ENCODE measurements around the gene ODAD4. TPM values are rescaled to one million over a fixed set of nuclear protein-coding genes. Genes with fewer than 3 reads are reported as not detected.

Gene ODAD4
- polyA plus RNA-seq, 1 of the 3 experiments (the other 2 are of a cell fraction): 1.1 TPM

- Histone ChIP-seq H3K9me3 (no peaks in the 10 kb centered on the region), H3K27ac (ENCODE audit: low read depth in 2 of 2, low read length in 1 of 2) (no peak overlapping the region), H3K4me1 (ENCODE audit: control insufficient read depth in 1 of 2, insufficient read depth in 2 of 2, low read depth in 1 of 2, low read length in 1 of 2) (peaks cover 6 to 8% of the 10 kb centered on the region in 2 experiments; a peak in 2 of 4 replicates), H3K27me3 (ENCODE audit: insufficient read depth) (no peaks in the 10 kb centered on the region), H3K4me3 (ENCODE audit: low read depth in 2 of 2, low read length in 1 of 2) (no peak overlapping the region), H3K4me2 (no peak overlapping the region), H2AFZ (ENCODE audit: low read depth) (no peak overlapping the region), H3K9me2 (no peaks in the 10 kb centered on the region), H3F3A (replicated peaks; ENCODE audit: insufficient read depth) (no peaks in the 10 kb centered on the region), H3K9ac (no peak overlapping the region), H3K79me2 (ENCODE audit: insufficient read depth) (peaks cover 68% of the 10 kb centered on the region), H3K36me3 (replicated peaks in 1 of 2; ENCODE audit: control insufficient read depth in 1 of 2, insufficient read depth in 2 of 2, low read length in 1 of 2) (peaks cover 37 to 44% of the 10 kb centered on the region in 2 experiments), H4K20me1 (ENCODE audit: insufficient read depth) (peaks cover 48% of the 10 kb centered on the region)
- no peak for DNase-seq
- WGBS (ENCODE audit: low lambda C conversion rate): 98% methylated on average over 2 of the region's 2 CpGs
- CTCF ChIA-PET: no interaction called here
- POLR2A ChIA-PET: no interaction called here
- no peak for TF ChIP-seq PBX3 (IDR thresholded peaks at IDR 0.05)
- TF ChIP-seq ZBTB33 (IDR thresholded peaks at IDR 0.05; ENCODE audit: borderline replicate concordance, low read depth): no peak
- no peak for TF ChIP-seq MXI1 (IDR thresholded peaks at IDR 0.05; ENCODE audit: low read depth, low read length)
- TF ChIP-seq MAX (IDR thresholded peaks at IDR 0.05; ENCODE audit: low read depth): no peak
- no peak for TF ChIP-seq NFIC (IDR thresholded peaks at IDR 0.05; ENCODE audit: borderline replicate concordance)
- no peak for TF ChIP-seq ELF1 (IDR thresholded peaks at IDR 0.05)
- no peak for TF ChIP-seq SIN3A (IDR thresholded peaks at IDR 0.05; ENCODE audit: borderline replicate concordance, low read depth, low read length)
- no peak for TF ChIP-seq POLR2AphosphoS5 (IDR thresholded peaks at IDR 0.05; ENCODE audit: low read depth, low read length)
- no peak for TF ChIP-seq CHD2 (IDR thresholded peaks at IDR 0.05; ENCODE audit: low read length, partially characterized antibody)
- no peak for TF ChIP-seq FOXJ3 (CRISPR knock-in tag; IDR thresholded peaks at IDR 0.05)
- TF ChIP-seq EZH2phosphoT487 (IDR thresholded peaks at IDR 0.05; ENCODE audit: borderline replicate concordance, low read depth): no peak
- no peak for TF ChIP-seq TAF1 (IDR thresholded peaks at IDR 0.05; ENCODE audit: borderline replicate concordance, low read depth, low read length)
Measured at GRCh38 chr17:42001729-42002128, 71.3 kb downstream of the ODAD4 start.

GRCh38 chr17:42002175-42002791, 71.9 kb downstream of the ODAD4 start:
- Histone ChIP-seq H3K9me3 (no peaks in the 10 kb centered on the region), H3K79me2 (ENCODE audit: insufficient read depth) (peaks cover 73% of the 10 kb centered on the region), H2AFZ (ENCODE audit: low read depth) (no peak overlapping the region), H3K27me3 (ENCODE audit: insufficient read depth) (no peaks in the 10 kb centered on the region), H3K27ac (ENCODE audit: low read depth in 2 of 2, low read length in 1 of 2) (peak overlapping the region in 1 of 2 experiments; percentile 9; a peak in 2 of 4 replicates), H3K4me3 (ENCODE audit: low read depth in 2 of 2, low read length in 1 of 2) (no peak overlapping the region), H3K4me1 (ENCODE audit: control insufficient read depth in 1 of 2, insufficient read depth in 2 of 2, low read depth in 1 of 2, low read length in 1 of 2) (peaks cover 6 to 8% of the 10 kb centered on the region in 2 experiments; a peak in 2 of 4 replicates), H3F3A (replicated peaks; ENCODE audit: insufficient read depth) (no peaks in the 10 kb centered on the region), H3K4me2 (no peak overlapping the region), H3K36me3 (replicated peaks in 1 of 2; ENCODE audit: control insufficient read depth in 1 of 2, insufficient read depth in 2 of 2, low read length in 1 of 2) (peaks cover 32 to 39% of the 10 kb centered on the region in 2 experiments), H3K9ac (no peak overlapping the region; the same call in 1 of the 2 replicates), H3K9me2 (no peaks in the 10 kb centered on the region), H4K20me1 (ENCODE audit: insufficient read depth) (peaks cover 54% of the 10 kb centered on the region)
- no peak for DNase-seq
- POLR2A ChIA-PET: no interaction called here
- WGBS (ENCODE audit: low lambda C conversion rate): 80% methylated on average over 7 of the region's 7 CpGs
- CTCF ChIA-PET: interaction anchor here (0.8 to 1.4 kb wide), 4 partner anchors 11 to 43 kb away, joined by 3 to 4 read pairs (median 4); no protein-coding TSS in a partner anchor
- TF ChIP-seq EP300 (IDR thresholded peaks at IDR 0.05; ENCODE audit: borderline replicate concordance in 1 of 2, low read depth in 1 of 2, low read length in 1 of 2): no peak
- TF ChIP-seq FOXJ3 (CRISPR knock-in tag; IDR thresholded peaks at IDR 0.05): no peak
- no peak for TF ChIP-seq REST (IDR thresholded peaks at IDR 0.05; ENCODE audit: low read depth, low read length)
- TF ChIP-seq FOXM1 (IDR thresholded peaks at IDR 0.05; ENCODE audit: low read depth): no peak
- TF ChIP-seq NRF1 (IDR thresholded peaks at IDR 0.05; ENCODE audit: low read depth, low read length): no peak
- no peak for TF ChIP-seq PBX3 (IDR thresholded peaks at IDR 0.05)
- no peak for TF ChIP-seq RXRA (IDR thresholded peaks at IDR 0.05; ENCODE audit: borderline replicate concordance, low read depth)
- TF ChIP-seq TCF12 (IDR thresholded peaks at IDR 0.05): no peak
- no peak for TF ChIP-seq POLR2AphosphoS5 (IDR thresholded peaks at IDR 0.05; ENCODE audit: low read depth, low read length)
